Measurements from ENCODE around the gene PRKCH. TPM values are rescaled to one million over a fixed set of nuclear protein-coding genes. Genes with fewer than 3 reads are reported as not detected.

Gene PRKCH
- total and polyA plus RNA-seq, 2 of the 13 experiments (the other 11 are each of a cell fraction or from before 2014, with no cell fraction given): 0.48 to 1.3 TPM

DNA sequence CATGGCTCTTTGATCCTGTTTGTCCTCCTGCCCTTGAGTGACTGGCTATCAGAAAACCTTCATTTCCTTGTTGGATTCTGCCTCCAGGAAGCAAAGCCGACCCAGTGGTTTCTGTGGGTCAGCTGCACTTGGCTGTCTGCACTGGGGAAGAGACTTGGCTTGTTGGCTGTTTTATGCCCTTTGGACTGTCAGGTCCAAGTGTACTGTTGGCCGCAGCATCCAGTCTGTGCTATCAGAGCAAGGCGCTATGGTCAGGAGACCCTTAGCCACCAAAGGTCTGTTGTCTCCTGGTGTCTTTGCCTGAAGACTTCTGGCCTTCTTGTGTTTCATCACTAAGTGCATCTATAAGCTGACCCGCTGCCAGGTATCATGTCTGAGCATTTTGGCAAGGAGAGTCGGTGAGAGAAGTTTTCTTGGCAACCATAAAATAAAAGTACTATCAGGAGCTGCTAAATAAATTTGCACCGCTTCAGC lies 196.6 kb downstream of the PRKCH start (continued):
- TF ChIP-seq KLF6 (CRISPR knock-in tag; IDR thresholded peaks at IDR 0.05) (no peak), AGO2 (optimal IDR thresholded peaks at IDR 0.05; ENCODE audit: low read depth, low read length) (no peak), CEBPG (CRISPR knock-in tag; IDR thresholded peaks at IDR 0.05) (no peak), RFX5 (IDR thresholded peaks at IDR 0.05; ENCODE audit: low read depth, low read length) (no peak), ZNF781 (CRISPR knock-in tag; IDR thresholded peaks at IDR 0.05; ENCODE audit: borderline replicate concordance, not compliant biosample characterization) (no peak), PHF8 (CRISPR knock-in tag; IDR thresholded peaks at IDR 0.05) (no peak), NFE2L1 (CRISPR knock-in tag; IDR thresholded peaks at IDR 0.05; ENCODE audit: borderline replicate concordance) (no peak), ZNF367 (CRISPR knock-in tag; IDR thresholded peaks at IDR 0.05; ENCODE audit: borderline replicate concordance) (no peak), HNF4A (CRISPR knock-in tag; IDR thresholded peaks at IDR 0.05) (peak; percentile 96), SALL2 (CRISPR knock-in tag; IDR thresholded peaks at IDR 0.05) (no peak), ZFYVE20 (CRISPR knock-in tag; IDR thresholded peaks at IDR 0.05; ENCODE audit: borderline replicate concordance, low read depth) (no peak), NR2F2 (IDR thresholded peaks at IDR 0.05; ENCODE audit: borderline replicate concordance, low read depth) (no peak), TBP (CRISPR knock-in tag; IDR thresholded peaks at IDR 0.05) (no peak), ATM (IDR thresholded peaks at IDR 0.05; ENCODE audit: borderline replicate concordance) (no peak), ZIK1 (CRISPR knock-in tag; IDR thresholded peaks at IDR 0.05; ENCODE audit: borderline replicate concordance, low read depth) (no peak), KMT2A (CRISPR knock-in tag; IDR thresholded peaks at IDR 0.05) (peak; percentile 67; the same call in 1 of the 2 replicates), KLF16 (CRISPR knock-in tag; IDR thresholded peaks at IDR 0.05) (0 out of 4 replicates have a peak, but pooled peaks of 1 of the 2 experiments have one; percentile 53), MED1 (CRISPR knock-in tag; IDR thresholded peaks at IDR 0.05) (peak; percentile 71), ZKSCAN1 (IDR thresholded peaks at IDR 0.05; ENCODE audit: low read length) (no peak), ARNT (IDR thresholded peaks at IDR 0.05) (no peak), SMAD1 (CRISPR knock-in tag; IDR thresholded peaks at IDR 0.05; ENCODE audit: borderline replicate concordance, low read depth) (no peak), ETV5 (CRISPR knock-in tag; IDR thresholded peaks at IDR 0.05; ENCODE audit: borderline replicate concordance) (peak; percentile 61; the same call in 1 of the 2 replicates), ZNF460 (CRISPR knock-in tag; IDR thresholded peaks at IDR 0.05; ENCODE audit: borderline replicate concordance) (no peak)
- TF ChIP-seq, protein P1, sequence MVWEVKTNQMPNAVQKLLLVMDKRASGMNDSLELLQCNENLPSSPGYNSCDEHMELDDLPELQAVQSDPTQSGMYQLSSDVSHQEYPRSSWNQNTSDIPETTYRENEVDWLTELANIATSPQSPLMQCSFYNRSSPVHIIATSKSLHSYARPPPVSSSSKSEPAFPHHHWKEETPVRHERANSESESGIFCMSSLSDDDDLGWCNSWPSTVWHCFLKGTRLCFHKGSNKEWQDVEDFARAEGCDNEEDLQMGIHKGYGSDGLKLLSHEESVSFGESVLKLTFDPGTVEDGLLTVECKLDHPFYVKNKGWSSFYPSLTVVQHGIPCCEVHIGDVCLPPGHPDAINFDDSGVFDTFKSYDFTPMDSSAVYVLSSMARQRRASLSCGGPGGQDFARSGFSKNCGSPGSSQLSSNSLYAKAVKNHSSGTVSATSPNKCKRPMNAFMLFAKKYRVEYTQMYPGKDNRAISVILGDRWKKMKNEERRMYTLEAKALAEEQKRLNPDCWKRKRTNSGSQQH (CRISPR knock-in tag; IDR thresholded peaks at IDR 0.05; ENCODE audit: low read depth): 0 out of 2 replicates have a peak, but pooled peaks have one; percentile 28
- TF ChIP-seq, protein P2, sequence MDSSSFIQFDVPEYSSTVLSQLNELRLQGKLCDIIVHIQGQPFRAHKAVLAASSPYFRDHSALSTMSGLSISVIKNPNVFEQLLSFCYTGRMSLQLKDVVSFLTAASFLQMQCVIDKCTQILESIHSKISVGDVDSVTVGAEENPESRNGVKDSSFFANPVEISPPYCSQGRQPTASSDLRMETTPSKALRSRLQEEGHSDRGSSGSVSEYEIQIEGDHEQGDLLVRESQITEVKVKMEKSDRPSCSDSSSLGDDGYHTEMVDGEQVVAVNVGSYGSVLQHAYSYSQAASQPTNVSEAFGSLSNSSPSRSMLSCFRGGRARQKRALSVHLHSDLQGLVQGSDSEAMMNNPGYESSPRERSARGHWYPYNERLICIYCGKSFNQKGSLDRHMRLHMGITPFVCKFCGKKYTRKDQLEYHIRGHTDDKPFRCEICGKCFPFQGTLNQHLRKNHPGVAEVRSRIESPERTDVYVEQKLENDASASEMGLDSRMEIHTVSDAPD (CRISPR knock-in tag; IDR thresholded peaks at IDR 0.05): no peak
- TF ChIP-seq, protein P3, sequence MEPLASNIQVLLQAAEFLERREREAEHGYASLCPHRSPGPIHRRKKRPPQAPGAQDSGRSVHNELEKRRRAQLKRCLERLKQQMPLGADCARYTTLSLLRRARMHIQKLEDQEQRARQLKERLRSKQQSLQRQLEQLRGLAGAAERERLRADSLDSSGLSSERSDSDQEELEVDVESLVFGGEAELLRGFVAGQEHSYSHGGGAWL (CRISPR knock-in tag; IDR thresholded peaks at IDR 0.05): peak; percentile 42; the same call in 1 of the 2 replicates
- TF ChIP-seq, protein P4, sequence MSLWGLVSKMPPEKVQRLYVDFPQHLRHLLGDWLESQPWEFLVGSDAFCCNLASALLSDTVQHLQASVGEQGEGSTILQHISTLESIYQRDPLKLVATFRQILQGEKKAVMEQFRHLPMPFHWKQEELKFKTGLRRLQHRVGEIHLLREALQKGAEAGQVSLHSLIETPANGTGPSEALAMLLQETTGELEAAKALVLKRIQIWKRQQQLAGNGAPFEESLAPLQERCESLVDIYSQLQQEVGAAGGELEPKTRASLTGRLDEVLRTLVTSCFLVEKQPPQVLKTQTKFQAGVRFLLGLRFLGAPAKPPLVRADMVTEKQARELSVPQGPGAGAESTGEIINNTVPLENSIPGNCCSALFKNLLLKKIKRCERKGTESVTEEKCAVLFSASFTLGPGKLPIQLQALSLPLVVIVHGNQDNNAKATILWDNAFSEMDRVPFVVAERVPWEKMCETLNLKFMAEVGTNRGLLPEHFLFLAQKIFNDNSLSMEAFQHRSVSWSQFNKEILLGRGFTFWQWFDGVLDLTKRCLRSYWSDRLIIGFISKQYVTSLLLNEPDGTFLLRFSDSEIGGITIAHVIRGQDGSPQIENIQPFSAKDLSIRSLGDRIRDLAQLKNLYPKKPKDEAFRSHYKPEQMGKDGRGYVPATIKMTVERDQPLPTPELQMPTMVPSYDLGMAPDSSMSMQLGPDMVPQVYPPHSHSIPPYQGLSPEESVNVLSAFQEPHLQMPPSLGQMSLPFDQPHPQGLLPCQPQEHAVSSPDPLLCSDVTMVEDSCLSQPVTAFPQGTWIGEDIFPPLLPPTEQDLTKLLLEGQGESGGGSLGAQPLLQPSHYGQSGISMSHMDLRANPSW (CRISPR knock-in tag; IDR thresholded peaks at IDR 0.05; ENCODE audit: borderline replicate concordance): 0 out of 2 replicates have a peak, but pooled peaks have one; percentile 32
